HepG2 (cell line): Measurements from ENCODE around the gene SUN1.

Experiments
- ARID3A ChIP-seq: IDR thresholded peaks from 2 replicates; pipeline ENCODE4 v1.6.1; 2012; ENCODE audit warnings: low read depth, low read length, improper control_type of control experiment
- CTCF ChIP-seq: sonication (generic); formaldehyde crosslinking; IDR thresholded peaks from 2 replicates; pipeline ENCODE4 v1.5.0; 2020; ENCODE audit warnings: mild to moderate bottlenecking, missing genetic modification reagents, moderate library complexity
- EZH2 ChIP-seq: conservative IDR thresholded peaks from 2 replicates; pipeline ENCODE4 v1.6.1; 2012; ENCODE audit warnings: mild to moderate bottlenecking, low read depth, low read length, moderate library complexity
- GABPA ChIP-seq, 2 experiments: IDR thresholded peaks; 2 replicates each; pipeline ENCODE4 v1.6.1; 2011 to 2016; ENCODE audit warnings: low read depth in 2 of 2, low read length in 1 of 2, missing biosample characterization in 1 of 2, missing genetic modification characterization in 1 of 2
- MXI1 ChIP-seq: IDR thresholded peaks from 3 replicates; pipeline ENCODE4 v1.6.1; 2012; ENCODE audit warnings: low read depth, low read length, inconsistent platforms, borderline replicate concordance
- TCF12 ChIP-seq, 2 experiments: fragments of 450-650 bp in 1 of 2; sonication (generic) in 1 of 2; formaldehyde crosslinking in 1 of 2; IDR thresholded peaks; 2 replicates each; pipeline versions ENCODE4 v1.6.1 to v1.8.0; 2017 to 2022; ENCODE audit warnings: antibody characterized with exemption in 1 of 2, mild to moderate bottlenecking in 1 of 2, missing genetic modification reagents in 1 of 2, moderate library complexity in 1 of 2
- ZNF121 ChIP-seq: sonication (generic); formaldehyde crosslinking; IDR thresholded peaks from 2 replicates; pipeline ENCODE4 v1.5.0; 2020; ENCODE audit warnings: mild to moderate bottlenecking, missing genetic modification reagents
- ZXDC ChIP-seq: sonication (generic); formaldehyde crosslinking; IDR thresholded peaks from 2 replicates; pipeline ENCODE4 v1.5.0; 2020; ENCODE audit warnings: mild to moderate bottlenecking, missing genetic modification reagents

- TF ChIP-seq CTCF (CRISPR knock-in tag) (no peak), EZH2 (no peak), ZNF121 (CRISPR knock-in tag) (no peak), ARID3A (no peak), MXI1 (no peak), ZXDC (CRISPR knock-in tag) (no peak), TCF12 (IDR thresholded peaks at IDR 0.05) (no peak), TCF12 (CRISPR knock-in tag; IDR thresholded peaks at IDR 0.05) (no peak), GABPA (IDR thresholded peaks at IDR 0.05; ENCODE audit: low read depth, low read length) (no peak), GABPA (CRISPR knock-in tag; IDR thresholded peaks at IDR 0.05; ENCODE audit: low read depth) (no peak)
These were observed 91.1 kb downstream of the SUN1 start for GRCh38 chr7:923108-924041.
